Subcutaneous abdominal adipose tissue (tissue), 5 donors: Measurements from ENCODE around the gene COPE.

Source experiments
- H3K27ac ChIP-seq: one replicate; pipeline ENCODE4 v1.7.0; 2013; ENCODE audit warnings: low read depth, mild to moderate bottlenecking, inconsistent platforms, low read length, moderate library complexity
- H3K27me3 ChIP-seq, 5 donors: one replicate each; pipeline ENCODE4 v1.7.0; 2013; ENCODE audit warnings: low read length in 5 of 5, inconsistent platforms in 1 of 5; ENCODE audit not compliant: control insufficient read depth in 5 of 5, insufficient read depth in 4 of 5
- H3K36me3 ChIP-seq, 5 donors: one replicate each; pipeline ENCODE4 v1.7.0; 2013; ENCODE audit warnings: low read length in 5 of 5; ENCODE audit not compliant: control insufficient read depth in 5 of 5, insufficient read depth in 5 of 5
- H3K4me1 ChIP-seq, 5 donors: one replicate each; pipeline ENCODE4 v1.7.0; 2013; ENCODE audit warnings: low read length in 5 of 5, mild to moderate bottlenecking in 3 of 5, moderate library complexity in 1 of 5; ENCODE audit not compliant: control insufficient read depth in 5 of 5, insufficient read depth in 5 of 5
- H3K4me3 ChIP-seq, 5 donors: one replicate each; pipeline ENCODE4 v1.7.0; 2013; ENCODE audit warnings: low read length in 5 of 5, low read depth in 1 of 5
- H3K9ac ChIP-seq, 5 donors: one replicate each; pipeline ENCODE4 v1.7.0; 2013; ENCODE audit warnings: low read length in 5 of 5, mild to moderate bottlenecking in 4 of 5, moderate library complexity in 3 of 5
- H3K9me3 ChIP-seq, 5 donors: one replicate each; pipeline ENCODE4 v1.7.0; 2013; ENCODE audit warnings: low read length in 5 of 5; ENCODE audit not compliant: control insufficient read depth in 5 of 5
- donor health status: healthy.
- donor health status: healthy.
- donor health status: healthy.
- donor health status: healthy.
- donor health status: healthy.

Gene COPE

DNA sequence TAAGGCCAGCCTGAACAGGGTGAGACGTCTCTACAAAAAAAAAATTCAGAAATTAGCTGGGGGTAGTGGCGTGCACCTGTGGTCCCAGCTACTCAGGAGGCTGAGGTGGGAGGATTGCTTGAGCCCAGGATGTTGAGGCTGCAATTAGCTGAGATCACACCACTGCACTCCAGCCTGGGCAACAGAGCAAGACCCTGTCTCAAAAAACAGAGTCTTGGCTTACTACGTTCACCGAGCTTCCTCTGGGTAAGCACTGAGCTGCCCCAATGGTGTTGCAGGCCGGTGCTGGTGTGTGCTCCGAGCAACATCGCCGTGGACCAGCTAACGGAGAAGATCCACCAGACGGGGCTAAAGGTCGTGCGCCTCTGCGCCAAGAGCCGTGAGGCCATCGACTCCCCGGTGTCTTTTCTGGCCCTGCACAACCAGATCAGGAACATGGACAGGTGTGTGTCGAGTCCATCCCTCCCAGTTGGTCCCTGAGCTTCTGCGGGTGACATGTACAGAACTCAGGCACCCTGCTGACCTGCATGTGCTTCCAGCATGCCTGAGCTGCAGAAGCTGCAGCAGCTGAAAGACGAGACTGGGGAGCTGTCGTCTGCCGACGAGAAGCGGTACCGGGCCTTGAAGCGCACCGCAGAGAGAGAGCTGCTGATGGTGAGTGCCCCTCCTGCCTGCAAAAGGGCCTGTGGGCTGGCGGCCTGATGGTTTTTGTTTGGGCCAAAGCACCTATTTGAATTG is 63.4 kb downstream of the COPE start:
- Histone ChIP-seq H3K9me3 (no peaks in the 10 kb centered on the region), H3K4me3 (no peak overlapping the region), H3K27me3 (no peaks in the 10 kb centered on the region), H3K9ac (no peak overlapping the region), H3K36me3 (peaks cover 0 to 100% (median 98%) of the 10 kb centered on the region in 5 donors), H3K4me1 (peaks cover 2 to 37% (median 27%) of the 10 kb centered on the region in 5 donors), H3K27ac (no peak overlapping the region)

- Histone ChIP-seq H3K4me1 (peaks cover 8 to 37% (median 27%) of the 10 kb centered on the region in 5 donors), H3K36me3 (peaks cover 0 to 100% (median 97%) of the 10 kb centered on the region in 5 donors), H3K27ac (no peak overlapping the region)
These were observed 64.2 kb downstream of the COPE start for GRCh38 chr19:18854982-18855381.

DNA sequence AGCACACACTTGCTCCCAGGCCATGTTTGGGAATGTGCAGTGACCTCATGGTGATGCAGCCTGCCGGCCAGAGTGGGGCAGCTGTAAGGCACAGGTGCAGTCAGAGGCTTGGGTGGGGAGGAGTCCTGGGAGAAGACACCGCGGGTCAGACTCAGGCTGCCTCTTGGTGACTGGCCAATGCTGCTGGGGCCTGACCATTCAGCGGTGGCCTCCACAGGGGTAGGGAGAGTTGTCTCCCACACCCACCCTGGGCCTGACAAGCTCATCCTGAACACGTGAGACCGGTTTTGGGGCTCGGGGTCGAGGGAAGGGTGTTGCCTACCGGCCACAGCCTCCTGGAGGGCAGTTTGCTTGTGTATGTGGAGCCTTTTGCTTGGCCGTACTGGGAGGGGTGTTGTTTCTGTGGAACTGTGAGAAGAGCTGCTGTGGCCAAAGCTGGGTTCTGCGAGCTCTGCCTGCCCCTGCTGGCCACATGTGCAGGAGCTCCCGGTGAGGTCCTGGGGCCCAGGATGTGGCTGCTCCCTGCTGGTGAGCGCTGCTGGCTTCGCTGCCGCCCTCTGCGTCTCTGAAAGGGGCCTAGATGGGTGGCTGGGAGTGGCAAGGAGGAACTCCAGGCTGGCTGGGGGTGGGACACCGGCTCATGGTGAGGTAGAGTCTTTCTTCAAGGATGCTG is 65.3 kb downstream of the COPE start:
- no peaks in the 10 kb centered on the region for H3K9me3 ChIP-seq
- H3K27me3 ChIP-seq = no peaks in the 10 kb centered on the region
- H3K36me3 ChIP-seq = peaks cover 0 to 91% (median 86%) of the 10 kb centered on the region in 5 donors
- peaks cover 15 to 37% (median 31%) of the 10 kb centered on the region in 5 donors for H3K4me1 ChIP-seq
- no peak overlapping the region for H3K4me3 ChIP-seq
- no peak overlapping the region for H3K27ac ChIP-seq
- no peak overlapping the region for H3K9ac ChIP-seq

More at GRCh38 chr19:18854982-18855381, 64.2 kb downstream of the COPE start:
- no peak overlapping the region for H3K4me3 ChIP-seq
- H3K9me3 ChIP-seq = no peaks in the 10 kb centered on the region
- H3K9ac ChIP-seq = no peak overlapping the region
- H3K27me3 ChIP-seq = no peaks in the 10 kb centered on the region

DNA sequence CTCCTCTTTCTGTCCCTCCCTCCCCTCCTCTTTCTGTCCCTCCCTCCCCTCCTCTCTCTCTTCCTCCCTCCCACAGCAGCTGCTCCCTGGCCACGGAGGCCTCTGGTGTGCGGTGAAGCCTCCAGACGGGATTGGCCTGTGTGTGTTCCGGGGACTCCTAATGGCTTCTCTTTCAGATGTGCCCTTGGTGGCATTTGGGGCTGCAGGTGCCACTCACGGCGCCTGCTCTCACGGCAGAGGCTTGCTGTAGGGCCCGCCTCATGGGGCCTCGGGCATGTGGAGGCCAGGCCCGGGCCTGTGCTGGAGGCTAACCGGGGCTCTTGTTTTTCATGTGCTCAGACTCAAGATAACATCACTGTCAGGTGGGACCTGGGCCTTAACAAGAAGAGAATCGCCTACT is 66.5 kb downstream of the COPE start:
- H3K9me3 ChIP-seq = no peaks in the 10 kb centered on the region
- no peak overlapping the region for H3K4me3 ChIP-seq
- H3K4me1 ChIP-seq = peaks cover 27 to 48% (median 42%) of the 10 kb centered on the region in 5 donors
- no peak overlapping the region for H3K9ac ChIP-seq
- H3K27me3 ChIP-seq = no peaks in the 10 kb centered on the region
- H3K36me3 ChIP-seq = peaks cover 0 to 78% (median 74%) of the 10 kb centered on the region in 5 donors
- H3K27ac ChIP-seq = no peak overlapping the region

DNA sequence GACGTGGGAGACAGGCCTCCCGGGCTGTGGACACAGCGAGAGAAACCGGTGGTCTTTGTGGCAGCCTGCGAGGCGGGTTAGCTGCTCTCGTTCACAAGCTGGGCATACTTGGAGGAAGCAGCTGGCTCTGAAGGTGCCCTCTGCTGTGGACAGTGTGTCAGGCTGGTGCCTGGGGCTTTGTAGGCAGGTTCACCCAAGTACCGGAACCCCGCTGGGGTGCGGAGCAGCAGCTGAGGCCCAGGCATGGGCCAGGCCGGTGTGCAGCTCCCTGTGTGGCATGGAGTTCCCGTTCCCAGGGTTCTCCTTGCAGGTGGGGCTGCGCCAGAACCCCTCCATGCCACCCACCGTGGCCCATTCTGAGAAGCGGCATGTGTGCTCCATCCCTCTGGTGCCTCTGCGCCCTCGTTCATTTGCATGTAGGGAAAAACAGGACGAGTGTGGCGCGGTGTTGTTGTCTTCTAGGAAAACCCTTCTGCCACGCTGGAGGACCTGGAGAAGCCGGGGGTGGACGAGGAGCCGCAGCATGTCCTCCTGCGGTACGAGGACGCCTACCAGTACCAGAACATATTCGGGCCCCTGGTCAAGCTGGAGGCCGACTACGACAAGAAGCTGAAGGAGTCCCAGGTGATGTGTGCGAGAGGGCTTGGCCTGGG is 67.4 kb downstream of the COPE start:
- no peaks in the 10 kb centered on the region for H3K27me3 ChIP-seq
- H3K9ac ChIP-seq = no peak overlapping the region
- H3K4me1 ChIP-seq = peaks cover 35 to 56% (median 50%) of the 10 kb centered on the region in 5 donors
- H3K36me3 ChIP-seq = peaks cover 0 to 70% (median 66%) of the 10 kb centered on the region in 5 donors
- no peaks in the 10 kb centered on the region for H3K9me3 ChIP-seq
- peak overlapping the region; percentile 37 for H3K27ac ChIP-seq
- no peak overlapping the region for H3K4me3 ChIP-seq

- Histone ChIP-seq H3K4me3 (no peak overlapping the region), H3K9me3 (no peaks in the 10 kb centered on the region), H3K27me3 (no peaks in the 10 kb centered on the region), H3K9ac (peak overlapping the region in 2 of 5 donors; percentile 67 to 75), H3K4me1 (peaks cover 35 to 60% (median 51%) of the 10 kb centered on the region in 5 donors), H3K27ac (peak overlapping the region; percentile 93), H3K36me3 (peaks cover 0 to 63% (median 61%) of the 10 kb centered on the region in 5 donors)
These were observed 68.5 kb downstream of the COPE start for GRCh38 chr19:18850471-18851375.

- Histone ChIP-seq H3K27me3 (no peaks in the 10 kb centered on the region), H3K4me3 (peak overlapping the region in 3 of 5 donors; percentile 0 to 26 (median 22)), H3K36me3 (peaks cover 0 to 56% (median 54%) of the 10 kb centered on the region in 5 donors), H3K9me3 (no peaks in the 10 kb centered on the region), H3K27ac (peak overlapping the region; percentile 93), H3K9ac (peak overlapping the region; percentile 18 to 75 (median 52)), H3K4me1 (peaks cover 35 to 68% (median 55%) of the 10 kb centered on the region in 5 donors)
These were observed 69.3 kb downstream of the COPE start for GRCh38 chr19:18849838-18850400.
